Psoas muscle (tissue), 8 donors: Measurements from ENCODE around the gene POLR2H. TPM values are rescaled to one million over a fixed set of nuclear protein-coding genes. Genes with fewer than 3 reads are reported as not detected.

Experiments used
- ATAC-seq, 4 donors: fragments of 200-7000 bp; cut with Tn5 transposase; one replicate each; pipeline ENCODE4 v1.9.1; 2020; ENCODE audit warnings: moderate library complexity in 3 of 4, mild to moderate bottlenecking in 2 of 4
- DNase-seq, 2 donors: peaks; one replicate each; pipeline ENCODE4 v3.0.0-alpha.2; 2020
- H3K27ac ChIP-seq: fragments of 200-600 bp; one replicate; pipeline ENCODE4 v1.8.0; 2022
- H3K27me3 ChIP-seq, 3 donors: fragments of 200-600 bp in 1 of 3; one replicate each; pipeline versions ENCODE4 v1.6.1 to v1.8.0; 2013 to 2022; ENCODE audit warnings: low read length in 2 of 3, mild to moderate bottlenecking in 2 of 3, moderate library complexity in 1 of 3; ENCODE audit not compliant: insufficient read depth in 3 of 3
- H3K36me3 ChIP-seq, 2 donors: fragments of 200-600 bp in 1 of 2; one replicate each; pipeline versions ENCODE4 v1.6.1 to v1.8.0; 2013 to 2022; ENCODE audit warnings: low read depth in 1 of 2, mild to moderate bottlenecking in 1 of 2, moderate library complexity in 1 of 2; ENCODE audit not compliant: insufficient read depth in 1 of 2
- H3K4me1 ChIP-seq: fragments of 200-600 bp; one replicate; pipeline ENCODE4 v1.8.0; 2022
- H3K4me3 ChIP-seq: fragments of 200-600 bp; one replicate; pipeline ENCODE4 v1.8.0; 2022; ENCODE audit warnings: mild to moderate bottlenecking
- H3K9me3 ChIP-seq: fragments of 200-600 bp; one replicate; pipeline ENCODE4 v1.8.0; 2022
- CTCF ChIP-seq: fragments of 200-600 bp; IDR thresholded peaks from one replicate; pipeline ENCODE4 v1.8.0; 2022; ENCODE audit warnings: antibody characterized with exemption
- WGBS, 3 donors: extraction: QIAGEN DNeasy Blood & Tissue Kit; methylation state at CpG; one replicate each; pipeline versions ENCODE4 v1.1.6 to v1.1.7; 2013; 5-methylcytosine and 5-hydroxymethylcytosine counted together
- intact Hi-C, 2 donors: fragments of 100-400 bp; cut with DNase I; formaldehyde crosslinking; loops; one replicate each; pipeline versions ENCODE4 v1.11.0 to v1.14.2; 2022
- polyA plus RNA-seq, 3 donors: library from polyadenylated mRNA; stranded (reverse); fragments of 200-250 nt; gene quantifications; one replicate each; pipeline ENCODE4 v1.2.3, GENCODE V29; 2013
- total RNA-seq, 4 donors: library from RNA; stranded (reverse); fragmentation: NEBNext Ultra II Directional in 2 of 4; extraction: Animal tissue kit (Norgen Biotek cat#: 25700) in 2 of 4; gene quantifications; one replicate each; pipeline versions ENCODE4 v1.2.1 to v1.2.4, GENCODE V29; 2021 to 2023
- donor health status: healthy with polysubstance abuse.
- donor health status: DM: no; HTN: no; CAD: no; lungs with moderate emphysema.
- donor health status: Bipolar disorder and iron deficiency.
- donor health status: healthy.
- donor health status: DM: yes; HTN: yes; CAD: no.
- donor health status: DM: no; HTN: no; CAD: no.
- donor health status: DM: no; HTN: no; CAD: no.
- donor health status: DM: yes; HTN: yes; CAD: no.

Gene POLR2H
- total and polyA plus RNA-seq, 7 donors = 21.2 to 117 (median 33.2) TPM

- peak; percentile 42 to 52 (median 48) for ATAC-seq
- WGBS, 3 donors = 0 to 1% (median 0%) methylated on average over 33 to 38 of the region's 38 CpGs
- intact Hi-C loops = no loop called here
These were observed 590 bp downstream of the POLR2H start for GRCh38 chr3:184361932-184362667.

GRCh38 chr3:184362668-184363546, 1.4 kb downstream of the POLR2H start:
- intact Hi-C loops = no loop called here
- peak; percentile 96 to 98 for DNase-seq
- WGBS, 3 donors = 0% methylated on average over 53 to 68 of the region's 68 CpGs
- Histone ChIP-seq H3K9me3 (no peaks in the 10 kb centered on the region), H3K4me1 (peaks cover 11% of the 10 kb centered on the region), H3K4me3 (peak overlapping the region; percentile 96), H3K27me3 (no peaks in the 10 kb centered on the region), H3K36me3 (peaks cover 2 to 31% of the 10 kb centered on the region in 2 donors), H3K27ac (peak overlapping the region; percentile 98)
- peak; percentile 41 for TF ChIP-seq CTCF
- ATAC-seq = peak; percentile 82 to 88 (median 84)

More at GRCh38 chr3:184361932-184362667, 590 bp downstream of the POLR2H start:
- peaks cover 2 to 23% of the 10 kb centered on the region in 2 donors for H3K36me3 ChIP-seq
- H3K9me3 ChIP-seq = no peaks in the 10 kb centered on the region
- H3K27me3 ChIP-seq = no peaks in the 10 kb centered on the region
- H3K4me3 ChIP-seq = peak overlapping the region; percentile 96
- peak overlapping the region; percentile 98 for H3K27ac ChIP-seq
- TF ChIP-seq CTCF = no peak
- peak; percentile 71 to 73 for DNase-seq
- peaks cover 11% of the 10 kb centered on the region for H3K4me1 ChIP-seq

- H3K4me3 ChIP-seq = no peak overlapping the region
- peaks cover 17% of the 10 kb centered on the region for H3K4me1 ChIP-seq
- no peaks in the 10 kb centered on the region for H3K9me3 ChIP-seq
- ATAC-seq (no peak), DNase-seq (no peak)
- intact Hi-C loops = no loop called here
- peaks cover 2 to 41% of the 10 kb centered on the region in 2 donors for H3K36me3 ChIP-seq
- TF ChIP-seq CTCF = no peak
- no peaks in the 10 kb centered on the region for H3K27me3 ChIP-seq
- no peak overlapping the region for H3K27ac ChIP-seq
- WGBS, 3 donors = 80 to 89% (median 85%) methylated on average over 5 of the region's 5 CpGs
These were observed 5.2 kb downstream of the POLR2H start for GRCh38 chr3:184366619-184367289.

GRCh38 chr3:184368116-184368515, 6.6 kb downstream of the POLR2H start:
- WGBS, 3 donors = 73 to 77% (median 74%) methylated on average over 9 of the region's 9 CpGs
- no peak for TF ChIP-seq CTCF
- Histone ChIP-seq H3K27me3 (no peaks in the 10 kb centered on the region), H3K27ac (no peak overlapping the region), H3K4me3 (no peak overlapping the region), H3K36me3 (peaks cover 2 to 41% of the 10 kb centered on the region in 2 donors), H3K9me3 (no peaks in the 10 kb centered on the region), H3K4me1 (peaks cover 17% of the 10 kb centered on the region)
- no peak for ATAC-seq
- peak in 1 of 2 donors; percentile 42 for DNase-seq
- intact Hi-C loops = no loop called here
